CD14-positive monocyte (primary cell): Measurements from ENCODE around the gene TP73. TPM values are rescaled to one million over a fixed set of nuclear protein-coding genes. Genes with fewer than 3 reads are reported as not detected.

Experiments used
- DNase-seq, 3 donors: peaks; one replicate each; pipeline ENCODE4 v3.0.0-alpha.2; 2011 to 2022
- H2AFZ ChIP-seq: 2 replicates; pipeline ENCODE4 v1.6.0; 2012; ENCODE audit warnings: mild to moderate bottlenecking, low read depth, low read length, inconsistent platforms; ENCODE audit not compliant: insufficient read depth, poor library complexity, severe bottlenecking
- H3K27ac ChIP-seq, 2 donors: 1 replicate in 1 of 2; 2 replicates in 1 of 2; pipeline ENCODE4 v1.5.1; 2012 to 2013; ENCODE audit warnings: low read length in 2 of 2, control low read depth in 1 of 2, inconsistent platforms in 1 of 2, low read depth in 1 of 2, mild to moderate bottlenecking in 1 of 2
- H3K27me3 ChIP-seq, 2 donors: one replicate each; pipeline versions ENCODE4 v1.6.0 to v1.6.1; 2011 to 2013; ENCODE audit warnings: low read length in 2 of 2; ENCODE audit not compliant: control insufficient read depth in 2 of 2, insufficient read depth in 2 of 2
- H3K36me3 ChIP-seq, 2 donors: replicated peaks in 1 of 2; 1 replicate in 1 of 2; 2 replicates in 1 of 2; pipeline versions ENCODE4 v1.5.1 to v1.6.1; 2012 to 2013; ENCODE audit warnings: low read length in 2 of 2, control low read depth in 1 of 2, inconsistent platforms in 1 of 2, mild to moderate bottlenecking in 1 of 2; ENCODE audit not compliant: insufficient read depth in 2 of 2, control insufficient read depth in 1 of 2
- H3K4me1 ChIP-seq, 2 donors: 1 replicate in 1 of 2; 2 replicates in 1 of 2; pipeline versions ENCODE4 v1.5.1 to v1.6.1; 2012 to 2013; ENCODE audit warnings: low read length in 2 of 2, control low read depth in 1 of 2, inconsistent platforms in 1 of 2, mild to moderate bottlenecking in 1 of 2, moderate library complexity in 1 of 2; ENCODE audit not compliant: insufficient read depth in 2 of 2, control insufficient read depth in 1 of 2
- H3K4me2 ChIP-seq: replicated peaks from 2 replicates; pipeline ENCODE3; 2012; ENCODE audit warnings: low read length, moderate library complexity, mild to moderate bottlenecking; ENCODE audit not compliant: poor library complexity, severe bottlenecking; ENCODE audit errors: extremely low read depth
- H3K4me3 ChIP-seq, 3 experiments: fragments of 200-600 bp in 1 of 3; sonication (generic) in 1 of 3; replicated peaks in 1 of 3; 1 replicate in 2 of 3; 2 replicates in 1 of 3; pipeline ENCODE4 v1.5.1; 2011 to 2013; ENCODE audit warnings: low read length in 3 of 3, mild to moderate bottlenecking in 3 of 3, control low read depth in 2 of 3, low read depth in 2 of 3, inconsistent platforms in 1 of 3, moderate library complexity in 1 of 3
- H3K79me2 ChIP-seq: 2 replicates; pipeline ENCODE4 v1.6.0; 2012; ENCODE audit warnings: mild to moderate bottlenecking, control low read depth, inconsistent platforms, low read length, moderate library complexity; ENCODE audit not compliant: insufficient read depth
- H3K9ac ChIP-seq: 2 replicates; pipeline ENCODE4 v1.6.0; 2017; ENCODE audit warnings: low read length, mild to moderate bottlenecking; ENCODE audit not compliant: insufficient read depth, poor library complexity, severe bottlenecking
- H3K9me3 ChIP-seq, 2 donors: replicated peaks in 1 of 2; 1 replicate in 1 of 2; 2 replicates in 1 of 2; pipeline versions ENCODE4 v1.5.1 to v1.6.1; 2012 to 2013; ENCODE audit warnings: low read length in 2 of 2, control low read depth in 1 of 2; ENCODE audit not compliant: control insufficient read depth in 1 of 2, insufficient read depth in 1 of 2
- H4K20me1 ChIP-seq: 2 replicates; pipeline ENCODE4 v1.6.0; 2012; ENCODE audit warnings: mild to moderate bottlenecking, low read length, control low read depth, moderate library complexity; ENCODE audit not compliant: insufficient read depth
- H3K27ac Mint-ChIP-seq, 7 donors: one replicate each; pipeline ENCODE4 v1.8.0; 2020; ENCODE audit warnings: mild to moderate bottlenecking in 7 of 7, mixed read lengths in 7 of 7, moderate library complexity in 6 of 7, inconsistent platforms in 2 of 7
- H3K27me3 Mint-ChIP-seq, 3 donors: one replicate each; pipeline ENCODE4 v1.8.0; 2021 to 2022; ENCODE audit warnings: low read depth in 3 of 3, mild to moderate bottlenecking in 3 of 3, mixed read lengths in 3 of 3, moderate library complexity in 3 of 3, inconsistent platforms in 1 of 3
- H3K36me3 Mint-ChIP-seq, 2 donors: one replicate each; pipeline ENCODE4 v1.8.0; 2020; ENCODE audit warnings: mixed read lengths in 2 of 2, inconsistent platforms in 1 of 2, mild to moderate bottlenecking in 1 of 2
- H3K4me1 Mint-ChIP-seq: one replicate; pipeline ENCODE4 v1.8.0; 2020; ENCODE audit warnings: mild to moderate bottlenecking, mixed read lengths
- H3K4me3 Mint-ChIP-seq, 2 donors: one replicate each; pipeline ENCODE4 v1.8.0; 2020; ENCODE audit warnings: mild to moderate bottlenecking in 2 of 2, mixed read lengths in 2 of 2, moderate library complexity in 1 of 2
- H3K9me3 Mint-ChIP-seq, 7 donors: one replicate each; pipeline ENCODE4 v1.8.0; 2020 to 2022; ENCODE audit warnings: mixed read lengths in 7 of 7, mild to moderate bottlenecking in 6 of 7, moderate library complexity in 6 of 7, inconsistent platforms in 2 of 7
- CTCF ChIP-seq: fragments of 200-600 bp; IDR thresholded peaks from one replicate; pipeline ENCODE4 v1.8.0; 2022; ENCODE audit warnings: antibody characterized with exemption, mild to moderate bottlenecking
- WGBS: methylation state at CpG from one replicate; pipeline ENCODE4 v1.1.5; 2013; ENCODE audit warnings: missing lambda C conversion rate; ENCODE audit not compliant: insufficient coverage; 5-methylcytosine and 5-hydroxymethylcytosine counted together
- intact Hi-C, 2 donors: fragments of 100-400 bp; cut with micrococcal nuclease; formaldehyde crosslinking; loops; one replicate each; pipeline versions ENCODE4 v1.15.0 to v1.15.1; 2023
- polyA plus RNA-seq, 3 donors: library from polyadenylated mRNA; depleted of rRNA in 1 of 3; unstranded in 2 of 3; stranded (reverse) in 1 of 3; fragments of 300-500 nt in 2 of 3; fragments of >200 nt in 1 of 3; fragmentation: Illumina TruSeq in 2 of 3; gene quantifications; 1 replicate in 2 of 3; 2 replicates in 1 of 3; pipeline ENCODE4 v1.2.3, GENCODE V29; 2012 to 2021

Gene TP73
- polyA plus RNA-seq, 3 donors: 0.21 to 0.42 TPM; not detected in 1

- H2AFZ ChIP-seq: no peak overlapping the region
- no peaks in the 10 kb centered on the region for H3K9me3 ChIP-seq
- no peak for DNase-seq
- no peaks in the 10 kb centered on the region for H3K79me2 ChIP-seq
- Mint-ChIP-seq H3K4me1 (no peaks in the 10 kb centered on the region), H3K27ac (no peak overlapping the region), H3K36me3 (peaks cover 77 to 97% of the 10 kb centered on the region in 2 donors), H3K4me3 (no peak overlapping the region), H3K27me3 (peaks cover 0 to 4% (median 0%) of the 10 kb centered on the region in 3 donors), H3K9me3 (no peaks in the 10 kb centered on the region)
- peaks cover under 1% of the 10 kb centered on the region for H4K20me1 ChIP-seq
- intact Hi-C loops: no loop called here
- H3K27ac ChIP-seq: no peak overlapping the region
- peaks cover 0 to under 1% of the 10 kb centered on the region in 2 donors for H3K4me1 ChIP-seq
- no peak overlapping the region for H3K4me3 ChIP-seq
- WGBS: 96% methylated on average over 14 of the region's 14 CpGs
- no peak overlapping the region for H3K9ac ChIP-seq
- peaks cover 93 to 100% of the 10 kb centered on the region in 2 donors for H3K36me3 ChIP-seq
- no peak for TF ChIP-seq CTCF
- H3K27me3 ChIP-seq: no peaks in the 10 kb centered on the region
- no peak overlapping the region for H3K4me2 ChIP-seq
Measured at GRCh38 chr1:3636080-3636479, 16.2 kb upstream of the TP73 start.

GRCh38 chr1:3636531-3636930, 15.8 kb upstream of the TP73 start:
- H3K9ac ChIP-seq: no peak overlapping the region
- H3K36me3 ChIP-seq: peaks cover 93 to 100% of the 10 kb centered on the region in 2 donors
- H3K27ac Mint-ChIP-seq: no peak overlapping the region
- intact Hi-C loops: no loop called here
- peaks cover 0 to 5% (median 0%) of the 10 kb centered on the region in 3 donors for H3K27me3 Mint-ChIP-seq
- 100% methylated on average over 11 of the region's 11 CpGs for WGBS
- H3K9me3 Mint-ChIP-seq: no peaks in the 10 kb centered on the region
- no peaks in the 10 kb centered on the region for H3K79me2 ChIP-seq
- no peak for DNase-seq
- no peaks in the 10 kb centered on the region for H3K4me1 ChIP-seq
- peaks cover 82 to 97% of the 10 kb centered on the region in 2 donors for H3K36me3 Mint-ChIP-seq
- H3K27ac ChIP-seq: no peak overlapping the region
- no peak overlapping the region for H2AFZ ChIP-seq
- peaks cover 5% of the 10 kb centered on the region for H4K20me1 ChIP-seq
- no peak for TF ChIP-seq CTCF
- no peak overlapping the region for H3K4me2 ChIP-seq
- H3K4me3 Mint-ChIP-seq: no peak overlapping the region
- no peak overlapping the region for H3K4me3 ChIP-seq
- H3K9me3 ChIP-seq: no peaks in the 10 kb centered on the region
- no peaks in the 10 kb centered on the region for H3K4me1 Mint-ChIP-seq
- H3K27me3 ChIP-seq: no peaks in the 10 kb centered on the region
